Stimulated activated CD4-positive, alpha-beta T cell treated with anti-CD3 and anti-CD28 coated beads, TNF-alpha, amount 100 ng/mL, for 1 hour (primary cell): Measurements from ENCODE around the gene ARID3B.
"Not testable (repeated sequence)": the region's sequence is repeated elsewhere in the genome, so short reads cannot be mapped to it uniquely, and the experiment has no call there.

ENCODE experiments used
- DNase-seq, 3 donors: peaks; one replicate each; pipeline ENCODE4 v3.0.0-alpha.2; 2020; ENCODE audit warnings: low read depth in 3 of 3, low spot score in 1 of 3

ARID3B gene

DNA sequence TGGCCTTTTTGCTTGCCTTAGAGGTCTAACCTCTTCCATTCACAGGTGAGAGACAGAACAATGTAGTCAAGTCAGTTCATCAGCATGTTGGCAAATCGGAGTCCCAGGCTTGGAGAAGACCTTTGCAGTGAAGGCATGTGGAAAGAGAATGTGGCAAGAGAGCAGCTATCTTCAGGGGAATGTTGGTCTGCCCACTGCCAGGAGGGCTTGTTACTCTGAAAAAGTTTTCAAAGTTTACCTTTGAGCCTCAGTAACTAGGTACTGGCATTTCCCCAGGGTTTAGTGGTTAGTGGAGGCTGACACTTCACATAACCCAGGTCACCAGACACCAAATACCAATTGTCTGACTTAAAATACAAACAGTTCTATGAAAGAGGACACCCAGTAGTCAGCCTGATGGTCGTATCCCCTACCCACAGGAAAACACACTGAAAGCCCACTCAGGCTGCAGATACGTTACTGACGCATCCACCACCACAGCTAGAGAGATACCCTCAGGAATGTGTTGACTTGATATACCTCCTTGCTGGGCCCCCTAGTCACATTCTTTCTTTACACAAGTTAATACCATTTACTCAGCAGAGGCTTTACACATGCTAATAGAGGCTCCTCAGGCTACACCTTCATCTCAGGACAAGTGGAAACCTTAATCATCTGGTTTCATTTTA, 9.7 kb upstream of the ARID3B start:
- DNase-seq = no peak

DNA sequence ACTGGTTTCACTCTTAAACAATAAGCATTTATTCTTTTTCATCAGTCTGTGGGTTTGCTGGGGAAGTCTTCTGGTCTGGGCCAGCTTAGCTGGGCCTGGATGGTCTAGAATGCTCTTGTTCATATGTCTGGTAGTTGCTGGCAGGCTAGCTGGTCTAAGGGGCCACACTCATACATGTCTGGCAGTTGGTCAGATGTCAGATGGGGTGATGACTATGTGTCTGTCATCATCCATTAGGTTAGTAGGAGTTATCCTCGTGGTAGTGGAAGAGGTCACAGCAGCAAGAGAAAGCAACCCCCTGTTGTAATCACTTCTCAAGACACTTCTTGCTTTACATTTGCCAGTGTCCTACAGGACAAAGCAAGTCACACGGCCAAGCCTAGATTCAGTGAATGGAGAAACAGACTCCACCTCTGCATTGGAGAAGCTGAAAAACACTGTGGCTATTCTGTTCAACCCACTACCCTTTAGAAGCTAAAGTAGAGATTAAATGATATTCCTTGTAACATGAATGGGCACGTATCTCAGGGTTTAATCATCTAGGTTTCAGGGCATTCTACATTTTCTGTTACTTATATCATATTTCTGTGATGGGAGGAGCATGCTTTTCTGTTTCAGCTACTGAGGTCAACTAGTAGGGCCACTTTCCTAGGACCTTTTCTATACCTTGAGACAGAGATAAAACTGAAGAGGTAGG, 5.5 kb upstream of the ARID3B start:
- DNase-seq = no peak

DNA sequence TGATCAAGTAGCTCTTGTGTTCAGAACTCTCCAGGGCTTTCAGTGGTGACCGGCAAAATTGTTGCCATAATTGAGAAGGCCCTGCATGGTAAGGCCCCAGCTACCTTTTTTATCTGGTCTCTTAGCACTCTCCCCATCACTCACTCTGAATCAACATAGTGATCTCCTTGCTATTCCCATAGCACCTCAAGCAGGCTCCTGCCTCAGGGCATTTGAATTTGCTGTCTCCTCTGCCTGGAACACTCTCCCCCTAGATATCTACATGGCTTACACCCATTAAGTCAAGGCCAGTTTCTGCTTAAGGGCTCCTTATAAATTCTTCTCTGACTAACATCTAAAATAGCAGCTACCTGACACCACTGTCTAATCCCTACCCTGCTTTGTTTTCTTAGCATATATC, 3.3 kb upstream of the ARID3B start:
- DNase-seq = no peak

DNA sequence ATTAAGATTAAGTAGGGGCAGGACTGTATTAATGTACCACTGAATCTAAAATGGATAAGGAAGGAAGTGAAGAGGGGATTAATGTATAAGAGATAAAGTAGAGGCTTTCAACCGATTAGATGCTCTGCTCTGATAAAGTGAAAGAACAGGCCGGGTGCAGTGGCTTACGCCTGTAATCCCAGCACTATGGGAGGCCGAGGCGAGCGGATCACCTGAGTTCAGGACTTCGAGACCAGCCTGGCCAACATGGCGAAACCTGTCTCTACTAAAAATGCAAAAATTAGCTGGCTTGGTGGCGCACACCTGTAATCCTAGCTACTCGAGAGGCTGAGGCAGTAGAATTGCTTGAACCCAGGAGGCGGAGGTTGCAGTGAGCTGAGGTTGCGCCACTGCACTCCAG, 1.5 kb upstream of the ARID3B start:
- not testable (repeated sequence) for DNase-seq

DNA sequence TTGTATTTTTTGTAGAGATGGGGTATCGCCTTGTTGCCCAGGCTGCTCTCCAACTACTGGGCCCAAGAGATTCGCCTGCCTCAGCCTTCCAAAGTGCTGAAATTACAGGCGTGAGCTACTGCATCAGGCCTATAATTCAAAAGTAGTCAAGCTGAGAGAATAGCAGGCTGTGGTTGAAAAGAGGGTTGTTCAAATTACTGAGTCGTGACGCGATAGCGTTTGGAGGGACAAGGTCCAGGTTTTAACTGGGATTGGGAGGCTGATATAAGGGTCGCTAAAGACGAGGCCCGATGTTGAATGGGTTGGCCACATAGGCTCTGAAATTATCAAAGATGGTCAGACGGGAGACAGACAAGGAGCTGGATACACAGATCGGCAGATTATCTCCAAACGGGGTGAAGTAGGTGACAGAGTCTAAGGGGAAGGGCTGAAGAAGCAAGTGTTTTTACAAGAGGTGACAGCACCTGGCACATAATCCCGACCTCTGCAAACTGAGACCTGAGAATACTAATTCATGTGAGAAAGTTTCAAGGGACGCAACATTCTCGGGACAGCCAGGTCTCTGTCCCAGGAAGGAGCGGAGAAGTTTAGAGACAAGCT, 759 bp upstream of the ARID3B start:
- DNase-seq = no peak

DNA sequence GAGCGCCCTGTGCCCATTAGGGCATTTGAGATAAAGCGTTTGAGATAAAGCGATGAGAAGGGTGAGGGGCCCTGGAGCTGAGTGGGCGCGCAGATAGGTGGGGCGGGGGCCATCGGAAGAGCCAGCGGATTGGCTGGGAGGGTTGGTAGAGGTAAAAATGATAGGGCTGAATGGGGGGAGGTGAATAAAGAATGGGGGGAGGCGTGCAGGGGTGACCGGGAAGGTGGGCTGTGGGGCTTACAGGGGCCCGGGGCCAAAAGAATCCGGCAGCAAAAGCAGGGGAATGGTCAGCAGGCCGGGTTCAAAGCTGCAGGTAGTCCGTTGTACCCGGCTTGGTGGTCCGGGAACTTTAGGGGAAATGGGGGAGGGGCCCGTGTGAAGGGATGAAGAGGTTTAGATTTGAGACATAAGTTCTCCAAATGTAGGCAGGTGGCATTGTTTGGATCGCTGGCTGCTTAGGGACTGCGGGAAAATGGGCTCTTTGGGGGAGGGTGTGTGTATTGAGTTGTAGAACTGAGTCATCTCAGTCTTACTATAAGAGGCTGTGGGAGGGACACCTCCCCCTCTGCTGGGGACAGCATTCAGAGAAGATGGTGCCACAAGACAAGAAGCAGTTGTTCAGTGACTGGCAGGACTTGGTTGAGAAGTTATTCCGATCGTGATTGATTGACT, 610 bp downstream of the ARID3B start:
- DNase-seq = peak in 2 of 3 donors; percentile 24 to 32

DNA sequence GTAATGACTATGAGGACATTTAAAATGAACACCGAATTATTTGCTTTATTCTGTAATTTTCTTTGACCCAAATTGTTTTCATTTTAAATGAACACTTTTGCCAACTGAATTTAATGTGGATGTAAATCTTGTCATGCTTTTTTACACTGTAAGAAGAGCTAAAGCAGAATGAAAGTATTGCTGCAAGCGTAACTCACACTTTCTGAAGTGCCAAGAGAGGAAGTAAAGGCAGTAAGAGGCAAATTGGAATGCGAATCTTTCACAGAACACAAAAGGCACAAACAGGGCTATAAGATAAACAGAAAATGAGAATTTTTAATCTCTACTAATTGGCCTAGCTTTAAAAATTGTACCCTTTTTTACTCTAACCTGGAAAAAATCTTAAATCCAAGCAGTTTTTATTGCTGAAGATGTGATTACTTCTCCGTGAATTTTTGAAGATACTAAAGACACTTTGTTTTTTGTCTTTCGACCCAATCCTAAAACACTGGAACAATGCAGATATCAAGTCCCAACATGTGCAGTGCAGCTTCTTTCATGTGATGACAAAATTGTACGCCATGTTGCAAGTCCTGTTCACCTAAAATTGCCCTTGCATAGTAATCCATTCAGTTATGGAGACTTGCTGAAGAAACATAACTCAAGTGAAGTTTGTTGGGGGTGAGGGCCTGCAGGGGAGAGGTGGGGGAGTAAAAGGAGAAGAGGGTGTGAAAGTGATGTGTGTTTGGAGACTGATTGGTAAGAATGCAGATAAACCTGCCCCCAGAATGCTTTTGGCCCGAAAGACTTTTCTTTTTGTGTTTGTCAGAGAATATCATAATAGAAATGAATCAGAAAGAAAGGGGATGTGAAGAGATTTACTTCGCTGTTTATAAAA, 1.4 kb downstream of the ARID3B start:
- DNase-seq = no peak

DNA sequence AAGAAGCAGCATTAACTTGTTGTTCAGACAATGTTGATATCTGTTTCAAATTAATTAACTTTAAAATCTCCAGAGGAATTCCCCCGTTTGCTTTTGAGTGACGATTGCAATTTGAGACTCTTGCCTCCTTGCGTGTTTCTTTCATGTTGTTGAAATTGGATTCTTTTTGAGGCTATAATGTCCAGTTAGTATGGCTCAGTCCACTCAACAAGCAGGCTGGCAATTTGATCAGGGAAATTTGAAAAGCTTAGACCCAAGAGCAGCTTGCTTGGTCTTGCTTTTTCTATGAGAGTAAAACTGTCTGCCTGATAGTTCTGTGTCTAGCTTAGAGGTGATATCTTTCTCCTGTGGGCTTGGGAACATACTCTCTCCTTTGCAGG, 2.0 kb downstream of the ARID3B start:
- no peak for DNase-seq

DNA sequence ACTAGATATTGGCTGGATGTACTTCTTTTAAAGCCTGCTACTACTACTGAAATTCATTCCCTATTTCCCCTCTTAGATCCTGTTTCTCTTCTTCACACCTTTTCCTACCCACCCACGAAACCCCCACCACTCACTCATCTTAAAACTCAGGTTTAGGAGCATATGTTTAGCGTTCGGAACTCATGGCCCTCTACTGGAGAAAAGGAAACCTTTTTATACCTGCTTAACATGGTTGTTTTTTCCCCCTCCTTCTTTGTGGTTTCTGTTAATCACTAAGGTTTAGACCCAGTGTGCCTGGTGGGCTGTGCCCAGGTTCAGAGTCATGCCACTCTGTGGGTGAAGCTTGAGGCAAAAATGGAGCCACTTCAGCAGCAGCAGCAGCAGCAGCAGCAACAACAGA, 2.6 kb downstream of the ARID3B start:
- peak in 1 of 3 donors; percentile 7 for DNase-seq

DNA sequence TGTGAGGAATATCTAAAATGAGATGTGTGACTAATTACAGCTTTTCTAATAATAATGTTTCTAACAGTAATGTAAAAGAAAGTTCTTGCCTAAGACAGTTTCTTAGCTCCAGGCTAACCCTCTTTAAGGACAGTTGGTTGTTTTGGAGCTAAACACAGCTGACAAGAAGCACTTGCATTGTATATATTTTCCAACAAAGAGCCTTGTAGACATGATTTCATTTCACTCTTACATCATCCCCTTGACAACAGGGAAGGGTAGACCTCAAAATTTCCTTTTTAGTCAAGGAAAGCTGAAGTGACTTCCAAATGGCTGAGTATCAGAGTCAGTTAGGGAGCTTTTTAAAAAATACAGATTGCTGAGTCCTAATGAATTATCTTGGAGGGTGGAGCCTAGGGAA, 4.1 kb downstream of the ARID3B start:
- no peak for DNase-seq

DNA sequence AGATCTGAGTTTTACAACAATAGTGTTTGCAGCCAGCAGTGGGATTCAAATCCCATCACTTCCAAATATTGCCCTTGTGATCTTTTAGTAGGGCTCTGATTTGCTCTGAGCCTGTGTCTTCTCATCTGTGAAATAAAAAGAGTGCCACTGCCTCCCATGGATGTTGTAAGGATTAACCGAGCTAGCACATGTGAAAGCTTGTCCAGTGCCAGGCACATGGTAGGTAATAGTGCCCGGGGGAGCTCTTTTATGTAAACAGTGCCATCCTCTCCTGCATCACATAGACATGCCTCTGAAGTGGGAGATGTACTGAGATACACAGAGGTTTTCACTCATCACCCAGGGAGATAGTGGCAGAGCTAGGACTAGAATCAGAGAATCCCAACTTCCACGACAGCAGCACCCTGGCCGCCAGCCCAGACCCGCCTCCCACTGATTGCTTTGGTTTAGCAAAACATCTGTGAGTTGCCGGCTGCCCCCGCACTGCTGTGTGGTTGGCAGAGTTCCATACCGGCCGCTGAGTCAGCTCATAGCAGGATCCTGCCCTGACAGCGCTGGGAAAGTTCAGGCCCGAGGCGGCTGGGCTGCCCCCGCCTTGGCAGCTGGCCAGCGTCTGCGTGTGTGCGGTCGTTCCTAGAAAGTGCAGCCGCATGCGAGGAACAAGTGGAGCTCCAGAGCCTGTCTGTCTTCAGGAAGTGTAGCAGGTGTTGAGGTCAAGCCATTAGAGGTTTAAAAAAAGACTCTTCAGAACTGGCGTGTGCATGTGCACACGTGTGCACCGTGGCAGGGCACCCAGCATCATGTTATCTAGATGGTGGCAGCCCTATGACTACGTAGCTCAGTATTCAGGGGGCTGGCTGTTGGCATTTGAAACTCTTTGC, 5.0 kb downstream of the ARID3B start:
- peak; percentile 77 to 86 (median 78) for DNase-seq

DNA sequence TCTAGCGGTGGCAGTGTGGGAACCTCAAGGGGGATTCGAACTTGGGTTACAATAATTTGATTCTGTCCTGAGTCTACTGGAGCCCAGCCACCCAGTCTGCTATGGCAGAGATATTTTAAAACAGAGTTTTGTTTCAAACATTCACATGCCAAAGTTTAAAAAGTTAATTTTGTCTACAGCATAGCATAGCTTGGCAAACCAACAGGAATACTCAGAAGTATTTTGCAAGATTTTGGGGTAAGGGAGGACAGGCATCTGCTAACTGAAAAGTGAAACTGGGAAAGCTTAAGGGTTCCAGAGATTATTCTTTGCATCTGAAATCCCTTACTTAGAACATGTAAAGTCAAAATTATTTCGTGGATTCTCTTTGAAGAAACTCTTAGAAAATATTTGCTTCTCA, 6.6 kb downstream of the ARID3B start:
- no peak for DNase-seq

DNA sequence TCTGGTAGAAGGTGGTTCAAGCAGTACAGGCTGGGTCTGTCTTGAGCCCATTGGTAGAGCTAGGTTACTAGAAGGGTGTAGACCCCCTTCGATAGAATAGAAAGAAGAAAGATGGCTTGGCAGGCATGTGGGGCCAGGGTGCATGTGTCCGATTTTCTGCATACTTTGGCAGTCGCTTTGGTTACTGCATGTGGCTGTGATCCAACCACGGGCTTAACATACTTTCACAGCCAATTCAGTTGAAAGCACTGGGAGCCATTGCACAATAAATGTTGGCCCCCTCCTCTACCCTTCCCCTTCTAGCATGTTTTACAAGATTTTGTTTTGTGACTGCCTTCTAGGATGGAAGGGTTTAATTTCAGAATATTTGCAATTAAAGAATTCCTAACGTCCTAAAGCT, 7.2 kb downstream of the ARID3B start:
- no peak for DNase-seq

DNA sequence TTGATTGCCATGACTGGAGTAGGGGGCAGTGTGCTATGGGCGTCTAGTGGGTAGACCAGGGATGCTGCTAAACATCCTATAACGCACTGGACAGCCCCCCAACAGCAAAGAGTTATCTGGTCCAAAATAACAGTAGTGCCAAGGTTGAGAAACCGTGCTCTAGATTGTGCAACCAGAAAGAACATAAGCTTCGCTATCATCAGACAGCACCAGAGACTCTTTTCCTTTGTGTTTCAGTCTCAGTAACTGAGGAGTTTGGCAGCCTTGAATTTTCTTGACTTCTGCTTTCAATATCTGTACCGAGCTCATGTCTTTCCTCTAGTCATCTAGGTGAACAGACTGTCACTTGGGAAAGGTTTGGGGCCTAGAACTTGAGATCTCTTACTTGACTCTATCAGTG, 8.8 kb downstream of the ARID3B start:
- DNase-seq = no peak

DNA sequence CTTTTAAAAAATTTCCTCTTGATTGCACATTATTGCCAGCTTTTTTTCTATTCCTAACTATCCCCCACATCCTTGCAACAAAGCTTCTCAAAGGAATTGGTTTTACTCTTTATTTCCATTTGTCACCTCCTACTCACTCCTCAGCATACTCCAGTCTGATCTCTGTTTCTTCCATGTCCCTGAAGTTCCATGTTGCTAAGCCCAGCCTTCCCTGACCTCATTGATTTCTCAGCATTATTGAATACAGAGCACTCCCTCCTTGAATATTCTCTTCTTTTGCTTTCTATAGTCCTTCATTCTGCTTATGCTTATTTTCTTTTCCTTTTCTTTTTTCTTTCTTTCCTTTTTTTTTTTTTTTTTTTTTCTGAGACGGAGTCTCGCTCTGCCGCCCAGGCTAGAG, 10.7 kb downstream of the ARID3B start:
- DNase-seq = no peak

DNA sequence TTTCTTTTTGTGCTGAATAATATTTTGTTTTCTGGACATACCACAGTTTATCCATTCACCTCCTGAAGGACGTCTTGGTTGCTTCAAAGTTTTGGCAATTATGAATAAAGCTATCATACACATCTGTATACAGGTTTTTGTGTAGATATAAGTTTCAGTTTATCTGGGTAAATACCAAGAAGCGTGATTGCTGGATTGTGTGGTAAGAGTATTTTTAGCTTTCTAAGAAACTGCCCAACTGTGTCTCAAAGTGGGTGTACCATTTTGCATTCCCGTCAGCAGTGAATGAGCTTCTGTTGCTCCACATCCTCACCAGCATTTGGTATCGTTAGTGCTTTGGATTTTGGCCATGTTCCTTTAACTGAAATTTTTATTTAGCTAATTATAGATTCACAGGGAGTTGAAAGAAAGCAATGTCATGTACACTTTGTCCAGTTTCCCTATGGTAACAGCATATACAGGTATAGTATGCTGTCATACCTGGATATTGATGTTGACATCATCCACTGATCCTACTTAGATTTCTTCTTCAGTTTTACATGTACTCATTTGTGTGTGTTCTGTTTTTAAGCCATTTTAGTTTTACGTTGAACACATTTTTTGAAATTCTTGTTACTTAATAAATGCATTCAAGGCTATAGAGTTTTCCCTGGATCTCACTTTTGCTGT, 11.9 kb downstream of the ARID3B start:
- DNase-seq = no peak

DNA sequence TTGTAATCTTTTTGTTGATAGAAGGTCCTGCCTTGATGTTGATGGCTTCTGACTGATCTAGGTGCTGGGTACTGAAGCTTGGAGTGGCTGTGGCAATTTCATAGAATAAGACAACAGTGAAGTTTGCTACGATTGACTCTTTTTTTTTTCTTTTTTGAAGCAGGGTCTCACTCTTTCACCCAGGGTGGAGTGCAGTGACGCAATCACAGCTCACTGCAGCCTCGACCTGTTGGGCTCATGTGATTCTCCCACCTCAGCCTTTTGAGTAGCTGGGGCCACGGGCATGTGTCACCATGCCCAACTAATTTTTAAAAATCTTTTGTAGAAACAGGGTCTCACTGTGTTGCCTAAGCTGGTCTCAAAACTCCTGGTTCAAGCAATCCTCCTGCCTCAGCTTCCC, 14.2 kb downstream of the ARID3B start:
- no peak for DNase-seq

DNA sequence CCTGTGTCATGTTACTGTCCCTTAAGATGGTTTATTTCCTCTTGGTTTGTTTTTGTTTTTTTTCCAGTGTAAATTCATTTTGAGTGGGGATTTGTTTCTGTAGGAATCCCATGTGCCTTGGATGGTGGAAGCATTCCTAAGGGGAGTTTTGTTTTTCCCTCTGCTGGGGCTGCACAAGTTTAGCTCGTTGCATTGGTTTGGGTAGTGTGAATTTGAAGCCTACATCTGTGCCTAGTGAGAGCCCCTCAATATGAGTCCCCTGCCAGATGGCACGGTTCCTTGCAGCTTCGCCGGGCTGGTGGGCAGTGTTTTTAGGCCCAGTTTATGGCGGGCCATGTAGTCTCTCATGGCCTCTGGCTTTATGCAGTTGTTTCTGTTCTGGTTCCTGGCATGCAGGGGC, 17.7 kb downstream of the ARID3B start:
- no peak for DNase-seq

DNA sequence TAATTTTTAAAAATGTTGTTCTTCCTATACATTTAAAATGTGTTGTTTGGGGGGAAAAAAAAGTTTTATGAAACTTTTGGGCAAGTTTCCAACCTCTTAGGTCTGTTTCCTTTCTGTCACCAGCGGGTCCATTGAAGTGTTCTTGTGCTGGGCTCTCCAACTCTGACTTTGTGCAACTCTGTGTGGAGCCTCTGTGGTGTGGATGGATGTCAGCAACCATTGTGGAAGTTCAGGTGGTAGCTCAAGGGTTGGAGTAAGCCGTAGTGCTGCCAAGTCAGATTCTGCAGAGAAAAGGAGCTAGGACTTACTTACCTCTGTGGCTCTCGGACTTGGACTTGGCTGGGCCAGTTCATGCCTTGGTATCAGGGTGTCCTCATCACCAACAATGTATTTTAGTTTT, 22.4 kb downstream of the ARID3B start:
- DNase-seq = no peak

DNA sequence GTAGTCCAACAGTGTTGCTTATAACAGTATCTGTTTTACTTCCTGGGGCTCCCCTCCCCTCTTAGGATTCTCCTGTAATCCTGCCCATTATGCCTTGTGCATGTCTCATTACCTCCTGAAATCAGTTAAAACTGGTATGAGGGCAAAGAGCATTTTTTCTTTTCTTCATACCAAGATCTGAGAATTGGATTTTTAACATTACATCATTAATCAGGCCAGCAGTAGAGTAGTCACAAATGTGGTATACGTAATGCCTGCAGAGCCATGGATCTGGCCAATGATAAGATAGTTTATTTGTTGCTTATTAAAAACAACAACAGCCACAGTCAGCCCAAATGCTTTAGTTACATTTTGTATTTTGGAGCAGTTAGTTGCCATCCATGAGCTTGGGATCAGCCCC, 23.2 kb downstream of the ARID3B start:
- DNase-seq = no peak
